Measurements from ENCODE around the gene COLQ.

- TF ChIP-seq POLR2A (IDR thresholded peaks at IDR 0.05; ENCODE audit: low read length): no peak
- no peak for TF ChIP-seq GATA1 (IDR thresholded peaks at IDR 0.05; ENCODE audit: low read depth, low read length)
Observed at GRCh38 chr3:15558581-15558980, 37.1 kb upstream of the COLQ start.
